ENCODE results near the gene BLM.

Gene BLM

DNA sequence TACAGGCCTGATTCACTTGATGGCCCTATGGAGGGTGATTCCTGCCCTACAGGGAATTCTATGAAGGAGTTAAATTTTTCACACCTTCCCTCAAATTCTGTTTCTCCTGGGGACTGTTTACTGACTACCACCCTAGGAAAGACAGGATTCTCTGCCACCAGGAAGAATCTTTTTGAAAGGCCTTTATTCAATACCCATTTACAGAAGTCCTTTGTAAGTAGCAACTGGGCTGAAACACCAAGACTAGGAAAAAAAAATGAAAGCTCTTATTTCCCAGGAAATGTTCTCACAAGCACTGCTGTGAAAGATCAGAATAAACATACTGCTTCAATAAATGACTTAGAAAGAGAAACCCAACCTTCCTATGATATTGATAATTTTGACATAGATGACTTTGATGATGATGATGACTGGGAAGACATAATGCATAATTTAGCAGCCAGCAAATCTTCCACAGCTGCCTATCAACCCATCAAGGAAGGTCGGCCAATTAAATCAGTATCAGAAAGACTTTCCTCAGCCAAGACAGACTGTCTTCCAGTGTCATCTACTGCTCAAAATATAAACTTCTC is 43.6 kb downstream of the BLM start:
- TF ChIP-seq, protein P1, sequence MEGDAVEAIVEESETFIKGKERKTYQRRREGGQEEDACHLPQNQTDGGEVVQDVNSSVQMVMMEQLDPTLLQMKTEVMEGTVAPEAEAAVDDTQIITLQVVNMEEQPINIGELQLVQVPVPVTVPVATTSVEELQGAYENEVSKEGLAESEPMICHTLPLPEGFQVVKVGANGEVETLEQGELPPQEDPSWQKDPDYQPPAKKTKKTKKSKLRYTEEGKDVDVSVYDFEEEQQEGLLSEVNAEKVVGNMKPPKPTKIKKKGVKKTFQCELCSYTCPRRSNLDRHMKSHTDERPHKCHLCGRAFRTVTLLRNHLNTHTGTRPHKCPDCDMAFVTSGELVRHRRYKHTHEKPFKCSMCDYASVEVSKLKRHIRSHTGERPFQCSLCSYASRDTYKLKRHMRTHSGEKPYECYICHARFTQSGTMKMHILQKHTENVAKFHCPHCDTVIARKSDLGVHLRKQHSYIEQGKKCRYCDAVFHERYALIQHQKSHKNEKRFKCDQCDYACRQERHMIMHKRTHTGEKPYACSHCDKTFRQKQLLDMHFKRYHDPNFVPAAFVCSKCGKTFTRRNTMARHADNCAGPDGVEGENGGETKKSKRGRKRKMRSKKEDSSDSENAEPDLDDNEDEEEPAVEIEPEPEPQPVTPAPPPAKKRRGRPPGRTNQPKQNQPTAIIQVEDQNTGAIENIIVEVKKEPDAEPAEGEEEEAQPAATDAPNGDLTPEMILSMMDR (IDR thresholded peaks at IDR 0.05; ENCODE audit: extremely low read depth, missing control alignments) = no peak

DNA sequence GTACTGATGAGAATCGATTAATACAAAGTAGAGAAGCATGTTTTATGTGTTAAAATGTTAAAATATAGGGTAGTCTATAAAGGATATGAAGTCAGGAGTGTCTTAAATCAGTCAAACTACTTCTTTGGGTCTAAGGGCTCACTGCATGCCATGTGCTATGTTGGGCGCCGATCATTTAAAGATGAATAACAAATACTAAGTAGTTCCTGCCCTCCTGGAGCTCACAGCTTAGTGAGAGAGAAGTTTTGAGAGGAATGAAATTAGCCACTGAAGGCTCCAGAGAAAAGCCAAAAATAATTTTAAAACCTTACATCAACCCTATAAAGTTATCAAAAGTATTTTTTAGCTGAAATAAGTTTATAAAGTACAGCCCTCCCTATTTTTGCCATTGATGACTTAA is 44.5 kb downstream of the BLM start:
- DNase-seq (ENCODE audit: low spot score) = no peak
- TF ChIP-seq, protein P1 (IDR thresholded peaks at IDR 0.05; ENCODE audit: extremely low read depth, missing control alignments) = no peak

More for the DNA sequence above, 43.6 kb downstream of the BLM start:
- no peak for DNase-seq (ENCODE audit: low spot score)

DNA sequence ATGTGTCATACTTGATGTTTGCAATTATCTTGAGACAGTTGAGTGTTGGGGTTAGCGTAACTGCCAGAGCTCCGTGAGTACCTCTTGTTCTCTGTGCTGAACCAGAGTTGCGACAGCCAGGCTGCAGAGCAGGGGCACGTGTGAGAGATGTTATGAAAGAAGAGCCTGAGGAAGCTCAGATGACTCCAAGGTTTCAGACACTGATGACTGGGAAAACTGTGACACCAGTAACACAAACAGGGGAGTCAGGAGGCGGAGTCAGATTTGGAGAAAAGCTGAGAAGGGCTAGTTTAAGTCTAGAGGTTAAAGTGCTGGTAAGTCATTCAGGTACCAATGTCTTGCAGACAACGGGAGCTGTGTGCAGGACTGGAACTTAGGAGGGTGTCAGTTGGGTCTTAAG is 45.0 kb downstream of the BLM start:
- DNase-seq (ENCODE audit: low spot score) = no peak
- TF ChIP-seq, protein P1 (IDR thresholded peaks at IDR 0.05; ENCODE audit: extremely low read depth, missing control alignments) = no peak

DNA sequence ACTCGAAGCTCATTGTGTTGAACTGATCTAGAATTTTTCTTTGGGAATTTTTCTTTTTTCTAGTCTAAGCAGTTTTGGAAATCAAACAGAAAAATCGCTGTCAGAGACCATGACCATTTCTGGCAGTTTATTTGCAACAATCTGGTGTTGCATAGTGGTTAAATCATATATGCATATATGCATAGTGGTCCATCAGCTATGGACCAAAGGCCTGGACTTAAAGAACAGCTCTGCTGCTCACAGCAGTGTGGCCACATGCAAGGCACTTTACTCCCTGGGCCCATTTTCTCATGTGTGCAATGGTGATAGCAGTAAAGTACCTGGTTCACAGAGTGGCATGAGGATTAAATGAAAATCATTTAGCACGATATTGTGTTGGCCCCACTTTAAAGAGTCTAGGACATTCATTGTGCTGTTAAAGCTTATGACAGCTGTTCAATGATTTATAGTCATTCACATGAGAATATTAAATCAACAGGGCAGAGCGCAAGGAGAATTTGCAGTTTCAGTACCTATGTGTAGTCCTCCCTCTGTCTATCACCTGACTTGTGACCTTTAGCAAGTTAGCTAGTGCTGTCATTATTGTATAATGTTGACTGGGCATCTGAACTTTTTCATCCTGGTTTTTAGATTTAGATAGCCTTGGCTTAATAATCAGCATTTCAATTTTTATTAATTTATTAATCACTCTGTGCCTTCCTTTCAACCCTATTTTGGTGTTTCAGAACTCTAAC is 46.4 kb downstream of the BLM start:
- DNase-seq (ENCODE audit: low spot score) = no peak
- TF ChIP-seq, protein P1 (IDR thresholded peaks at IDR 0.05; ENCODE audit: extremely low read depth, missing control alignments) = no peak

DNA sequence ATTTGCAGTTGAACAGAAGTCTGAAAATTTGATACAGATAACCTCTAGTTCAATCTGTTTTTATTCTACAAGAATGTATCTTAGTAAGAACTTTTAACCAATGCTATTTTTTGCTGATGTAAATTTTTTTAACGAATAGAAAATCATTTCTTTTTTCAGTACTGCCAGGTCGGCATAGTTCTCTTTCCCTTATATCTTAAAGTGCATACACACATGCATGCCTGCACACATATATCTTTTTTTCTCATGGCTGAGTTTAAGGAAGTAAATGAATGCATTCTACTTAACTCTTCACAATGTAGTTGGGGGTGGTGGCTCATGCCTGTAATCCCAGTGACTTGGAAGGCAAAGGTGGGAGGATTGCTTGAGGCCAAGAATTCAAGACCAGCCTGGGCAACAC is 48.4 kb downstream of the BLM start:
- no peak for DNase-seq (ENCODE audit: low spot score)
- TF ChIP-seq, protein P1 (IDR thresholded peaks at IDR 0.05; ENCODE audit: extremely low read depth, missing control alignments) = no peak

DNA sequence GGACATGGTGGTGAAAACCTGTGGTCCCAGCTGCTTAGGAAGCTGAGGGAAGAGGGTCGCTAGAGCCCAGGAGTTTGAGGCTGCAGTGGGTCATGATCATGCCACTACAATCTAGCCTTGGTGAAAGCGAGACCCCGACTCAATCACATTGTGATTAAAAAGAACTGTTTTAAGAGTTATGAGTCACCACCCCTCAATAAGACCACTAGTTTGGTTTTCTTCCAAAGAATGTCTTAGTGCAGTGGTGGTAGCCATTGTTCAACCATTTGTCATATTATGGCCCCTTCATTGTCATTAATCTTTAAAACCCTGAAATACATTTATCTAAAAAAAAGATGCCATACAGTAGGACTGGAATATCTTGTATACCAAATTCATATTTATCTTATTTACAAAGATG is 48.8 kb downstream of the BLM start:
- TF ChIP-seq, protein P1 (IDR thresholded peaks at IDR 0.05; ENCODE audit: extremely low read depth, missing control alignments) = no peak

DNA sequence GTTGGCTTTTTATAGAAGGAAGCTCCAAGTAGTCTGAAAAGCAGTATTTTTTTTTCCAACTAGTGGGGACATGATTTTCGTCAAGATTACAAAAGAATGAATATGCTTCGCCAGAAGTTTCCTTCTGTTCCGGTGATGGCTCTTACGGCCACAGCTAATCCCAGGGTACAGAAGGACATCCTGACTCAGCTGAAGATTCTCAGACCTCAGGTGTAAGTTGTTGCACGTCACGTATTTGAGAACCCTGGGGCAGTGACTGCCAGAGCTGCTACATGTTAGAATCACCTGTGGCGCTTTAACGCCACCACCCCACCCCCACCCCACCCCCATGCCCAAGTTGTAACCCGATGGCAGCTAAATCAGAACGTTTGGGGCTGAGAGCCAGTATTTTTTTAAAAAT is 52.2 kb downstream of the BLM start:
- DNase-seq (ENCODE audit: low spot score) = no peak
- TF ChIP-seq, protein P1 (IDR thresholded peaks at IDR 0.05; ENCODE audit: extremely low read depth, missing control alignments) = no peak

More for the DNA sequence above, 48.8 kb downstream of the BLM start:
- DNase-seq (ENCODE audit: low spot score) = no peak
